GM21529 (cell line): Measurements from ENCODE around the gene RFC1.
A peak's percentile ranks its signal among the peaks of the same experiment; 100 is the strongest.

Experiments used
- ATAC-seq: cut with Tn5 transposase; IDR thresholded peaks from one replicate; pipeline ENCODE4 v1.9.1; 2021; ENCODE audit not compliant: unreplicated experiment

RFC1 gene

GRCh38 chr4:39357002-39357401 lies 9.2 kb downstream of the RFC1 start:
- ATAC-seq = peak; percentile 37

- no peak for ATAC-seq
These were observed 12.0 kb downstream of the RFC1 start for GRCh38 chr4:39354254-39354552.

GRCh38 chr4:39353478-39354253 lies 12.5 kb downstream of the RFC1 start:
- peak; percentile 66 for ATAC-seq

- peak; percentile 6 for ATAC-seq
These were observed 13.0 kb downstream of the RFC1 start for GRCh38 chr4:39353149-39353477.

GRCh38 chr4:39349326-39349725 lies 16.8 kb downstream of the RFC1 start:
- no peak for ATAC-seq

GRCh38 chr4:39348371-39349315 lies 17.5 kb downstream of the RFC1 start:
- ATAC-seq = no peak

GRCh38 chr4:39346856-39347519 lies 19.2 kb downstream of the RFC1 start:
- no peak for ATAC-seq

- no peak for ATAC-seq
These were observed 23.4 kb downstream of the RFC1 start for GRCh38 chr4:39342731-39343130.

GRCh38 chr4:39341075-39341725 lies 25.0 kb downstream of the RFC1 start:
- ATAC-seq = no peak

GRCh38 chr4:39339968-39340367 lies 26.2 kb downstream of the RFC1 start:
- no peak for ATAC-seq

- ATAC-seq = no peak
These were observed 28.3 kb downstream of the RFC1 start for GRCh38 chr4:39337841-39338240.

GRCh38 chr4:39335566-39335965 lies 30.6 kb downstream of the RFC1 start:
- no peak for ATAC-seq

- no peak for ATAC-seq
These were observed 35.0 kb downstream of the RFC1 start for GRCh38 chr4:39331191-39331590.

- ATAC-seq = no peak
These were observed 35.8 kb downstream of the RFC1 start for GRCh38 chr4:39330353-39330752.

GRCh38 chr4:39326468-39326977 lies 39.6 kb downstream of the RFC1 start:
- no peak for ATAC-seq

GRCh38 chr4:39324897-39325613 lies 41.1 kb downstream of the RFC1 start:
- ATAC-seq = no peak

- ATAC-seq = no peak
These were observed 41.7 kb downstream of the RFC1 start for GRCh38 chr4:39324446-39324845.

GRCh38 chr4:39323821-39324220 lies 42.3 kb downstream of the RFC1 start:
- ATAC-seq = no peak

GRCh38 chr4:39320381-39321115 lies 45.6 kb downstream of the RFC1 start:
- no peak for ATAC-seq

- ATAC-seq = no peak
These were observed 46.5 kb downstream of the RFC1 start for GRCh38 chr4:39319676-39320075.
